Endothelial cell of umbilical vein (primary cell): ENCODE data around the gene RTN4RL1. TPM values are rescaled to one million over a fixed set of nuclear protein-coding genes. Genes with fewer than 3 reads are reported as not detected.

Source experiments
- BruUV-seq: library from RNA; stranded (reverse); fragments of 400-500 nt; replicated peaks from 2 replicates; lab custom pipeline; 2021; lab: Mats Ljungman, UMichigan
- CTCF ChIA-PET: fragments of 300-600, 350-600 bp; sonication (Branson Sonifier 250); formaldehyde crosslinking; loops from one replicate; lab custom pipeline; 2021; ENCODE audit warnings: antibody characterized with exemption, inconsistent platforms; lab: Charles Lee
- POLR2A ChIA-PET: fragments of 300-600, 350-600 bp; sonication (Branson Sonifier 250); formaldehyde crosslinking; loops from one replicate; lab custom pipeline; 2021; ENCODE audit warnings: antibody characterized with exemption, inconsistent platforms; lab: Charles Lee
- DNase-seq: peaks from one replicate; pipeline ENCODE4 v3.0.0-alpha.2; 2011; ENCODE audit warnings: low read depth, low spot score
- FAIRE-seq: peaks from 2 replicates; lab custom pipeline; 2011; peaks lifted over from hg19 to GRCh38; lab: Jason Lieb, UNC
- H2AFZ ChIP-seq: 2 replicates; pipeline ENCODE4 v1.6.0; 2012; ENCODE audit warnings: low read depth, low read length, control low read depth, inconsistent platforms
- H3K27ac ChIP-seq: 2 replicates; pipeline ENCODE4 v1.5.1; 2011; ENCODE audit warnings: low read depth, mild to moderate bottlenecking, control low read depth, low read length, moderate library complexity; ENCODE audit not compliant: insufficient read depth
- H3K27me3 ChIP-seq, 2 experiments: 2 replicates each; pipeline versions ENCODE4 v1.6.0 to v1.6.1; 2011; ENCODE audit warnings: low read length in 2 of 2, mixed read lengths in 1 of 2; ENCODE audit not compliant: control insufficient read depth in 2 of 2, insufficient read depth in 2 of 2
- H3K36me3 ChIP-seq, 2 experiments: 2 replicates in 1 of 2; 3 replicates in 1 of 2; pipeline ENCODE4 v1.5.1; 2011; ENCODE audit warnings: low read length in 2 of 2, mild to moderate bottlenecking in 1 of 2, moderate library complexity in 1 of 2; ENCODE audit not compliant: control insufficient read depth in 2 of 2, insufficient read depth in 2 of 2; ENCODE audit errors: extremely low read depth in 1 of 2
- H3K4me1 ChIP-seq: 3 replicates; pipeline ENCODE4 v1.5.1; 2011; ENCODE audit warnings: mild to moderate bottlenecking, low read length; ENCODE audit not compliant: control insufficient read depth, insufficient read depth; ENCODE audit errors: extremely low read depth
- H3K4me2 ChIP-seq: 2 replicates; pipeline ENCODE4 v1.6.1; 2011; ENCODE audit warnings: low read length, control low read depth, mixed read lengths; ENCODE audit not compliant: insufficient read depth
- H3K4me3 ChIP-seq, 3 experiments: fragments of 200-600 bp in 1 of 3; sonication (generic), shearing (Covaris generic) in 1 of 3; replicated peaks in 1 of 3; 2 replicates each; pipeline ENCODE4 v1.5.1; 2011 to 2016; ENCODE audit warnings: control low read depth in 3 of 3, low read length in 3 of 3, mild to moderate bottlenecking in 2 of 3, inconsistent platforms in 1 of 3, low read depth in 1 of 3, moderate library complexity in 1 of 3; ENCODE audit not compliant: insufficient read depth in 1 of 3
- H3K79me2 ChIP-seq: 2 replicates; pipeline ENCODE4 v1.6.0; 2012; ENCODE audit warnings: low read length, inconsistent platforms; ENCODE audit not compliant: control insufficient read depth, insufficient read depth
- H3K9ac ChIP-seq: replicated peaks from 2 replicates; pipeline ENCODE3; 2011; ENCODE audit warnings: low read length, control low read depth; ENCODE audit not compliant: insufficient read depth; ENCODE audit errors: extremely low read depth
- H3K9me1 ChIP-seq: replicated peaks from 3 replicates; pipeline ENCODE4 v1.6.0; 2011; ENCODE audit warnings: mild to moderate bottlenecking, low read length; ENCODE audit not compliant: control insufficient read depth, insufficient read depth; ENCODE audit errors: extremely low read depth
- H3K9me3 ChIP-seq: replicated peaks from 2 replicates; pipeline ENCODE4 v1.5.1; 2012; ENCODE audit warnings: low read length, inconsistent platforms; ENCODE audit not compliant: control insufficient read depth, insufficient read depth
- H4K20me1 ChIP-seq: replicated peaks from 2 replicates; pipeline ENCODE3; 2011; ENCODE audit warnings: mild to moderate bottlenecking, low read length; ENCODE audit not compliant: control insufficient read depth, insufficient read depth; ENCODE audit errors: extremely low read depth
- EZH2 ChIP-seq: IDR thresholded peaks from 2 replicates; pipeline ENCODE4 v1.6.1; 2012; ENCODE audit warnings: borderline replicate concordance, low read depth, mild to moderate bottlenecking, moderate library complexity, low read length, inconsistent platforms; ENCODE audit not compliant: severe bottlenecking
- FOS ChIP-seq: IDR thresholded peaks from 2 replicates; pipeline ENCODE4 v1.6.1; 2011; ENCODE audit warnings: mild to moderate bottlenecking, low read length, moderate library complexity, borderline replicate concordance; ENCODE audit not compliant: insufficient read depth
- GATA2 ChIP-seq: IDR thresholded peaks from 2 replicates; pipeline ENCODE4 v1.7.0; 2011; ENCODE audit warnings: low read depth, mild to moderate bottlenecking, moderate library complexity, mixed read lengths, low read length; ENCODE audit not compliant: insufficient read length, insufficient read depth
- JUN ChIP-seq: IDR thresholded peaks from 2 replicates; pipeline ENCODE4 v1.6.1; 2011; ENCODE audit warnings: borderline replicate concordance, low read depth; ENCODE audit not compliant: insufficient read length, insufficient read depth
- MYC ChIP-seq: IDR thresholded peaks from one replicate; pipeline ENCODE4 v1.6.1; 2011; ENCODE audit warnings: mild to moderate bottlenecking, low read depth, low read length
- POLR2AphosphoS5 ChIP-seq: IDR thresholded peaks from 2 replicates; pipeline ENCODE4 v1.6.1; 2012; ENCODE audit warnings: low read depth, mild to moderate bottlenecking, control low read depth, low read length, moderate library complexity; ENCODE audit not compliant: insufficient read depth
- dilution Hi-C: fragments of 300-500 bp; cut with MboI; formaldehyde crosslinking; loops from one replicate; pipeline ENCODE4 v1.15.0; 2019; ENCODE audit warnings: low sequenced_read_pairs; ENCODE audit not compliant: extremely low pct_ligation_motif_present
- intact Hi-C: fragments of 100-400 bp; cut with micrococcal nuclease; formaldehyde crosslinking; loops from one replicate; pipeline ENCODE4 v1.10.0; 2022
- polyA plus RNA-seq, 4 experiments: library from polyadenylated mRNA; depleted of rRNA in 3 of 4; stranded (reverse) in 3 of 4; unstranded in 1 of 4; fragments of >200 nt; gene quantifications; 2 replicates each; pipeline versions ENCODE4 v1.2.1 to v1.2.3, GENCODE V29; 2011 to 2012; ENCODE audit warnings: missing spikeins in 1 of 4
- total RNA-seq: library from RNA; stranded (reverse); gene quantifications from 2 replicates; pipeline ENCODE4 v1.2.3, GENCODE V29; 2021
- TF ChIP-seq, protein P1 (sequence below): IDR thresholded peaks from 2 replicates; pipeline ENCODE4 v1.6.1; 2011; ENCODE audit not compliant: insufficient read depth, insufficient read length
- TF ChIP-seq, protein P2 (sequence below), 2 donors: IDR thresholded peaks; 1 replicate in 1 of 2; 2 replicates in 1 of 2; pipeline ENCODE4 v1.5.1; 2011; ENCODE audit warnings: low read length in 2 of 2, mild to moderate bottlenecking in 2 of 2, moderate library complexity in 2 of 2, control low read depth in 1 of 2, inconsistent platforms in 1 of 2, low read depth in 1 of 2; ENCODE audit not compliant: insufficient read depth in 1 of 2; ENCODE audit errors: extremely low read depth in 1 of 2

The RTN4RL1 gene
- total and polyA plus RNA-seq, 2 donors (not counting 3 experiments of a cell fraction or from before 2014, with no cell fraction given) = 0.04 TPM; not detected in 1

DNA sequence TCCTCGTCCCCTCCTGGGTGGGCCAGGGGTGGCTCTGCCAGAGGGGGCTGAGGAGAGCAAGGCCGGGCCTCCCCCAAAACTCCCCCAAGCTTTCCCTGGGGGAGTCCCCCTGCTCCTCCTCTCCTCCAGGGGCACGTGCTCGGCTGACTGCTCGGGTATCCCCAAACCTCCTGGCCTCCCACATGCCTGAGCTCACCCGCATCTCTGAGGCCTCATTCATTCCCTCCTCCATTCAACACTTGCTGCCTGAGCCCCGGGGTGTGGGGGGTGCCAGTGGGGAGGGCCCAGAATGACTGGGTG, 83.1 kb downstream of the RTN4RL1 start:
- DNase-seq = no peak
- no peaks in the 10 kb centered on the region for H3K9me1 ChIP-seq
- H3K9me3 ChIP-seq = no peaks in the 10 kb centered on the region
- CTCF ChIA-PET = no interaction called here
- H3K9ac ChIP-seq = no peak overlapping the region
- intact Hi-C loops (no loop called here), dilution Hi-C loops (no loop called here)
- H3K36me3 ChIP-seq = no peaks in the 10 kb centered on the region
- no peaks in the 10 kb centered on the region for H3K79me2 ChIP-seq
- no peaks in the 10 kb centered on the region for H3K4me1 ChIP-seq
- POLR2A ChIA-PET = interaction anchor here (0.6 kb wide), 1 partner anchor 112 kb away, joined by 9 read pairs; the partner anchor contains the start of genes RPA1 and SMYD4
- H3K27ac ChIP-seq = no peak overlapping the region
- H3K4me2 ChIP-seq = no peak overlapping the region
- TF ChIP-seq, protein P1, sequence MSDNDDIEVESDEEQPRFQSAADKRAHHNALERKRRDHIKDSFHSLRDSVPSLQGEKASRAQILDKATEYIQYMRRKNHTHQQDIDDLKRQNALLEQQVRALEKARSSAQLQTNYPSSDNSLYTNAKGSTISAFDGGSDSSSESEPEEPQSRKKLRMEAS = no peak
- no peak for TF ChIP-seq MYC
- TF ChIP-seq, protein P2, sequence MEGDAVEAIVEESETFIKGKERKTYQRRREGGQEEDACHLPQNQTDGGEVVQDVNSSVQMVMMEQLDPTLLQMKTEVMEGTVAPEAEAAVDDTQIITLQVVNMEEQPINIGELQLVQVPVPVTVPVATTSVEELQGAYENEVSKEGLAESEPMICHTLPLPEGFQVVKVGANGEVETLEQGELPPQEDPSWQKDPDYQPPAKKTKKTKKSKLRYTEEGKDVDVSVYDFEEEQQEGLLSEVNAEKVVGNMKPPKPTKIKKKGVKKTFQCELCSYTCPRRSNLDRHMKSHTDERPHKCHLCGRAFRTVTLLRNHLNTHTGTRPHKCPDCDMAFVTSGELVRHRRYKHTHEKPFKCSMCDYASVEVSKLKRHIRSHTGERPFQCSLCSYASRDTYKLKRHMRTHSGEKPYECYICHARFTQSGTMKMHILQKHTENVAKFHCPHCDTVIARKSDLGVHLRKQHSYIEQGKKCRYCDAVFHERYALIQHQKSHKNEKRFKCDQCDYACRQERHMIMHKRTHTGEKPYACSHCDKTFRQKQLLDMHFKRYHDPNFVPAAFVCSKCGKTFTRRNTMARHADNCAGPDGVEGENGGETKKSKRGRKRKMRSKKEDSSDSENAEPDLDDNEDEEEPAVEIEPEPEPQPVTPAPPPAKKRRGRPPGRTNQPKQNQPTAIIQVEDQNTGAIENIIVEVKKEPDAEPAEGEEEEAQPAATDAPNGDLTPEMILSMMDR (IDR thresholded peaks at IDR 0.05; ENCODE audit: extremely low read depth in 1 of 2, insufficient read depth in 1 of 2, low read depth in 1 of 2, low read length in 2 of 2) = no peak
- H2AFZ ChIP-seq = no peak overlapping the region
- no peak for FAIRE-seq
- no TSS peak for BruUV-seq
- no peaks in the 10 kb centered on the region for H4K20me1 ChIP-seq
- H3K27me3 ChIP-seq = no peaks in the 10 kb centered on the region
- no peak overlapping the region for H3K4me3 ChIP-seq

DNA sequence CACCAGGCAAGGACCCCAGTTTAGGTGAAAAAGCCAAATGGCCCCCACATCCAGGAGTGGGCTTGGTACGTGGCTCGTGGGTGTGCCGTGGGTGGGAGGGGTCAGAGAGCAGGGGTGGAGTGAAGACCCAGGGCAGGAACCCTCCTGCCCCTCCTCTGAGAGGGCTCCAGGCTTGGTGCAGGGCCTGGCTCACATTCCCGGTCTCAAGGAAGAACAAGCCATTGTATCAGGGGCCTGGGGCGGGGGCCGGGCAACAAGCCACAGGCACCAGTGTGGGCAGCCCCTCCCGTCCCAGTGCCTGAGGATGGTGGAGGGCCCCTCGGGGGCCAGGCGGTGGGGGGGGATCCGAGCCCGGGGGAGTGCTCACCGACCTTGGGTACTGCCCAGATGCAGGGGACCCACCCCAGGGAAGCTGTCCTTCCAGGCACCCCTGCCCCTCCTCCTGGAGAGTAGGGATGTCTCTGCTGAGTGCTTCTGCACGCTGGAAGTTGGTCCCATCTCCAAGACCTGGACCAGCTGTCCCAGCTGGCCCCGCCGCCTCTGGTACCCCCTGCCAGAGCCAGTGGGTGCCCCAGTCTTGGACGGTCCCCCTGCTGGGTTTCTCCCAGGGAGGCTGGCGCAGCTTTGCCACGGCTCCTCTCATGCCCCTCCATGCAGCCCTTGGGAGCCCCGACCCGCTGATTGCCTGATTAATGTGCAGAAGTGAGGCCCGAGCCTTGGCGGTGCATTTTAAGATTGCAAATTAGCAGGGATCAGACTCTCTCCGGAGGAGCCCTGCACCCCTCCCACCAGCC, 83.7 kb downstream of the RTN4RL1 start:
- CTCF ChIA-PET = no interaction called here
- no peaks in the 10 kb centered on the region for H3K9me1 ChIP-seq
- intact Hi-C loops = no loop called here
- no peak for FAIRE-seq
- H2AFZ ChIP-seq = no peak overlapping the region
- dilution Hi-C loops = no loop called here
- H3K4me2 ChIP-seq = no peak overlapping the region
- H4K20me1 ChIP-seq = no peaks in the 10 kb centered on the region
- no peak overlapping the region for H3K4me3 ChIP-seq
- no peak overlapping the region for H3K9ac ChIP-seq
- no TSS peak for BruUV-seq
- no peak for TF ChIP-seq GATA2
- no peak for TF ChIP-seq MYC
- no peak for TF ChIP-seq POLR2AphosphoS5
- no peak for TF ChIP-seq EZH2
- no peak for TF ChIP-seq FOS
- TF ChIP-seq JUN = no peak
- no peaks in the 10 kb centered on the region for H3K9me3 ChIP-seq
- H3K27me3 ChIP-seq = no peaks in the 10 kb centered on the region
- no peak for DNase-seq
- no peaks in the 10 kb centered on the region for H3K79me2 ChIP-seq
- POLR2A ChIA-PET = no interaction called here
- H3K4me1 ChIP-seq = no peaks in the 10 kb centered on the region
- no peak overlapping the region for H3K27ac ChIP-seq
- no peaks in the 10 kb centered on the region for H3K36me3 ChIP-seq
